NCI-H1105 (cell line): ENCODE data around the gene ZNF573.

Experiments
- DNase-seq: peaks from one replicate; lab custom pipeline; 2025; lab: John Stamatoyannopoulos, UW

Gene ZNF573

GRCh38 chr19:37695144-37695899, 84.1 kb downstream of the ZNF573 start:
- DNase-seq: no peak

GRCh38 chr19:37692956-37693620, 86.3 kb downstream of the ZNF573 start:
- no peak for DNase-seq

GRCh38 chr19:37691881-37692504, 87.4 kb downstream of the ZNF573 start:
- DNase-seq: no peak
